ENCODE measurements around the gene SPOUT1.
"Not testable (repeated sequence)": the region's sequence is repeated elsewhere in the genome, so short reads cannot be mapped to it uniquely, and the experiment has no call there.

Gene SPOUT1, protein sequence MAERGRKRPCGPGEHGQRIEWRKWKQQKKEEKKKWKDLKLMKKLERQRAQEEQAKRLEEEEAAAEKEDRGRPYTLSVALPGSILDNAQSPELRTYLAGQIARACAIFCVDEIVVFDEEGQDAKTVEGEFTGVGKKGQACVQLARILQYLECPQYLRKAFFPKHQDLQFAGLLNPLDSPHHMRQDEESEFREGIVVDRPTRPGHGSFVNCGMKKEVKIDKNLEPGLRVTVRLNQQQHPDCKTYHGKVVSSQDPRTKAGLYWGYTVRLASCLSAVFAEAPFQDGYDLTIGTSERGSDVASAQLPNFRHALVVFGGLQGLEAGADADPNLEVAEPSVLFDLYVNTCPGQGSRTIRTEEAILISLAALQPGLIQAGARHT

DNA sequence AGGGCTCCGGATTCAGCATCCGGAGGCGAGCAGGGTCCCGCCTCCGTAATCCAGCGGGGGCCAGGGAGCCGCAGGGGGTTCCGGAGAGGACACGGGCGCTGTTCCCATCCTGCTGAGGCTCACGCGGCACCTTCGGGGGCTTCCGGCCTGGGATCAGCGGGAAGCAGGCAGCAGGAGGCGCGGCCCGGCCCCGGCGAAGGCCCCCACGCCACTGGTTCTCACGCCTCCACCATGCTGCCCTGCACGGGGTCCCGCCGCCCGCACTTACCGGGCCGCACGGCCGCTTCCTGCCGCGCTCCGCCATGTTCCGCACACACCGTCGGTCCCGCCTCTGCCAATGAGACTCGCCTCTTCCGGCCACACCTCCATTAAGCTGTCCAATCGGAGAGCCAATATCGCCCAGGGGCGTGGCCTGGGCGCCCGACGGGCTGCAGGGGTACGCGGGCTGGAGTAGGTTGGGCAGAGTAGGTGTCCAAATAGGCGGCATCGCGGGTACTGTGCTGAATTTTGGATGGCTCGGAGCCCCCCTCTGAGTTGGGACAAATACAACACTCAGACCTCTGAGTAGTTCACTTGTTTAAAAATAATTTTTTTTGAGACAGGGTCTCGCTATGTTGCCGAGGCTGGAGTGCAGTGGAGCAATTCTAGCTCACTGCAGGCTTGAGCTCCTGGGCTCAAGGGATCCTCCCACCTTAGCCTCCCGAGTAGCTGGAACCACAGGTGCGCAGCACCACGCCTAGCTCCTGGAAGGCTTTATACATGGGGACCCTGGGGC, at the start of gene SPOUT1:
Gene SPOUT1 (minus strand): TSS at position 318 of the 775 bp plus-strand sequence. CDS start 14 bp downstream, at position 304.
- peak; percentile 77 to 92 (median 83) for DNase-seq (ENCODE audit: low read depth in 3 of 3, low spot score in 1 of 3)

DNA sequence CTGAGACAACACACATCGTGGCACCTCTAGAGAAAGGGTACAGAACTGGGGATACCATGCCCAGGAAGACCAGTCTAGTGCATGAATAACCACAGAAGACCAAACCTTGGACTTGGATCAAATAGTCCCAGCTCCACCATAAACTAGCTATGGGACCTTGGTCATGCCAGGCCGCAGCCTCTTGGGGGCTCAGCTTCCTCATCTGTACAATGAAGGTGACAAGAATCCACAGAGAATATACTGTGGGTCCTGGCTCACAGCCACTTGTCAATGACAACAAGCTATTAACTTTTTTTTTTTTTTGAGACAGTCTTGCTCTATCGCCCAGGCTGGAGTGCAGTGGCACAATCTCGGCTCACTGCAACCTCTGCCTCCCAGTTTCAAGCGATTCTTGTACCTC, 48.3 kb upstream of the SPOUT1 start:
- no peak for DNase-seq (ENCODE audit: low read depth in 3 of 3, low spot score in 1 of 3)

GRCh38 chr9:128870941-128871265, 41.3 kb upstream of the SPOUT1 start:
- not testable (repeated sequence) for DNase-seq (ENCODE audit: low read depth in 3 of 3, low spot score in 1 of 3)

- no peak for DNase-seq (ENCODE audit: low read depth in 3 of 3, low spot score in 1 of 3)
Measured at GRCh38 chr9:128870128-128870940, 40.7 kb upstream of the SPOUT1 start.

DNA sequence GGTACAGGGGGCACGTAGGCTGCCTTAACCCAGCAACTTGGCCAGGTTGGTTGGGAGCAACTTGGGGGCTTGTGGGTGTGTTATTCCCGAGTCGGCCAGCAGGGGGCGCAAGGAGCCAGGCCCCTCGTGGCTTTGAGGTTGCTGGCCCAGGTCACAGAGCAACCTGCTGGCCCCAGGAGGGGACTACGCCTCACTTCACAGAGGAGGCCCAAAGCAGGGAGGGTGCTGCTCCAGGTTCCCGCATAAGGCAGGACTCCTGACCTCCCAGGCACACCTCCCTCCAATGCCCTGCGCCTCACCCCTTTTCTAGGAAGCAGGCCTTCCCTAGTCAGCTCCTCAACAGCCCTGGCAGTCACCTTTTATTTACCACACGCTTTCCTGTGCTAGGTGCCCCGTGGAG, 34.1 kb upstream of the SPOUT1 start:
- DNase-seq (ENCODE audit: low read depth in 3 of 3, low spot score in 1 of 3) = peak; percentile 64 to 89 (median 74)

DNA sequence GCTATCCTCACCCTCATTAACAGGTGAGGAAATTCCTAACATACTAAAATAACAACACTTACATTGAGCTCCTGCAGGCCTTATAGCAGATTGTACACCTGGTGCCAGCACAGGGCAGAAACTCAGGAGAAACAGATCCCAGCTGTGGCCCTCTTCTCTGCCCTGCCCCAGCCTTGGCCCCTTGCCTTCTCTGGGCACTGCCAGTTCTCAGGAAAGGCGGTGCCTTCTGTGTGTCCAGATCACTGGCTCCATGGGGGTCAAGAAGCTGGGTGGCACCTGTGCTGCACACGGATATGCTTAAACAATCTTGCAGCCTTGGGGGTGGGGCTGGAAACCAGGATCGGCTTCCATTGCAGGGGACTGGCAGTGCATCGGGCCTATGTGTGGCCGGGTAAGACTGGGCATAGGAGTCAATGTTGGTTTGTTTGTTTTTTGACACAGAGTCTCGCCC, 32.8 kb upstream of the SPOUT1 start:
- no peak for DNase-seq (ENCODE audit: low read depth in 3 of 3, low spot score in 1 of 3)

DNA sequence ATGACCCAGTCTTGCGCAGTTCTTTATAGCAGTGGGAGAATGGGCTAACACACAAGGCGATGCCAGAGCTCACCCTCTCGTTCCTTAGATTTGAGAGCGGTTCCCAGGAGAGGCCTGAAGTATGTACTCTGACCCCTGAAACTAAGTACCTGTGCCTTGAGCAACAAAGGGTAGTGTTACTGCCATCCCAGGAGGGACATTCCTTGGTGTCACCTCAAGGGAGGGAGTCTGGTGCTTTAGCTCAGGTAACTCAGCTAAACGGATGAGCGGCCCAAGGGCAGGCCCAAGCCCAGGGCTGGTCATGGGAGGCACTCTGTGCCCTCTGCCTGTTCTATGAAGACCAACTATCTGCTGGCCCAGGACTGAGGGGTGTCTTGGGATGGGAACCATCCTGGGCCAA, 31.9 kb upstream of the SPOUT1 start:
- DNase-seq (ENCODE audit: low read depth in 3 of 3, low spot score in 1 of 3) = no peak

DNA sequence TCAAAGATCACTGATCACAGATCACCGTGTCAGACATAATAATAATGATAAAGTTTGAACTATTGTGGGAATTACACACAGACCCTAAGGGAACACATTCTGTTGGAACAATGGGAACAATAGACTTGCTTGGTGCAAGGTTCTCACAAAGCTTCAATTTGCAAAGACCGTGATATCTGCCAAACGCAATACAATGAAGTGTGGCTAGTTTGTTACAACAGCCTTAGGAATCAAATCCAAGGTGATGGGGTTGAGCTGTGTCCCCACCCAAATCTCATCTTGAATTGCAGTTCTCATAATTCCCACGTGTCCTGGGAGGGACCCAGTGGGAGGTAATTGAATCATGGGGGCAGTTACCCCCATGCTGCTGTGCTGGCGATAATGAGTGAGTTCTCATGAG, 31.3 kb upstream of the SPOUT1 start:
- no peak for DNase-seq (ENCODE audit: low read depth in 3 of 3, low spot score in 1 of 3)

DNA sequence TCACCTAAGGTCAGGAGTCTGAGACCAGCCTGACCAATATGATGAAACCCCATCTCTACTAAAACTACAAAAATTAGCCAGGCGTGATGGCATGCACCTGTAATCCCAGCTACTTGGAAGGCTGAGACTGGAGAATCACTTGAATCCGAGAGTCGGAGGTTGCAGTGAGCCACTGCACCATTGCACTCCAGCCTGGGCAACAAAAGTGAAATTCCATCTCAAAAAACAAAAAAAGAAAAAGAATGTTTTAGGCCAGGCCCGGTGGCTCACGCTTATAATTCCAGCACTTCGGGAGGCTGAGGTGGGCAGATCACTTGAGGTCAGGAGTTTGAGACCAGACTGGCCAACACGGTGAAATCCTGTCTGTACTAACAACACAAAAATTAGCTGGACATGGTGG, 28.9 kb upstream of the SPOUT1 start:
- not testable (repeated sequence) for DNase-seq (ENCODE audit: low read depth in 3 of 3, low spot score in 1 of 3)

GRCh38 chr9:128854454-128854853, 24.9 kb upstream of the SPOUT1 start:
- not testable (repeated sequence) for DNase-seq (ENCODE audit: low read depth in 3 of 3, low spot score in 1 of 3)

DNA sequence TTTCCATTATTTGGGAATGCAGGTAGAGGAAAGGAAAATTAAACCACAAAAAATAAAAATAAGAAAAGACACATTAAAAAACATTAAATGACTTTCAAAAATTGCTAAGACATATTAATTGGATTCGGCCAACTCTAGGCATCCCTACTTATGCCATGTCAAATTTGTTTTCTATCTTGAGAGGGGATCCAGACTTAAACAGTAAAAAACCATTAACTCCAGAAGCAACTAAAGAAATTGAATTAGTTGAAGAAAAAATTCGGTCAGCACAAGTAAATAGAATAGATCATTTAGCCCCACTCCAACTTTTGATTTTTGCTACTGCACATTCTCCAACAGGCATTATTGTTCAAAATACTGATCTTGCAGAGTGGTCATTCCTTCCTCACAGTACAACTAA, 23.1 kb upstream of the SPOUT1 start:
- not testable (repeated sequence) for DNase-seq (ENCODE audit: low read depth in 3 of 3, low spot score in 1 of 3)

DNA sequence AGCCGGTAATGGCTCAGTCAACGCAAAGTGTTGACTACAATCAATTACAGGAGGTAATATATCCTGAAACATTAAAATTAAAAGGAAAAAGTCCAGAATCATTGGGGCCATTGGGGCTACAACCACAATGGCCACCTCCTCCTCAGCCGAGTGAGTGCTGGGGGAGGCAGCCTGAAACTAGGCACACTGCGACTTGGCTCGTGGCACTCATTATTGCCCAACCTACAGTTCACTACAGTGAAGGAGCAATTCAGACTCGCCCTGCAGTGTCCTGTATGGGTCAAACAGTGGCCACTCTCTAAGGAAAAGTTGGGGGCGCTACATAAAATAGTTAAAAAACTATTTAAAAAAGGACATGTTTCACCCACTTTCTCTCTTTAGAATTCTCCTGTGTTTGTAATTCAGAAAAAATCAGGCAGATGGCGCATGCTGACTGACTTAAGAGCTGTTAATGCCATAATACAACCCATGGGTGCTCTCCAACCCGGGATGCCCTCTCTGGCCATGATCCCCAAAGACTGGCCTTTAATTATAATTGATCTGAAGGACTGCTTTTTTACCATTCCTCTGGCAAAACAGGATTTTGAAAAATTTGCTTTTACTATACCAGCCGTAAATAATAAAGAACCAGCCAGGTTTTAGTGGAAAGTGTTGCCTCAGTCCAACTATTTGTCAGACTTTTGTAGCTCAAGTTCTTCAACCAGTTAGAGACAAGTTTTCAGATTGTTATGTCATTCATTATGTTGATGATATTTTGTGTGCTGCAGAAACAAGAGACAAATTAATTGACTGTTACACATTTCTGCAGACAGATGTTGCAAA, 22.4 kb upstream of the SPOUT1 start:
- not testable (repeated sequence) for DNase-seq (ENCODE audit: low read depth in 3 of 3, low spot score in 1 of 3)

DNA sequence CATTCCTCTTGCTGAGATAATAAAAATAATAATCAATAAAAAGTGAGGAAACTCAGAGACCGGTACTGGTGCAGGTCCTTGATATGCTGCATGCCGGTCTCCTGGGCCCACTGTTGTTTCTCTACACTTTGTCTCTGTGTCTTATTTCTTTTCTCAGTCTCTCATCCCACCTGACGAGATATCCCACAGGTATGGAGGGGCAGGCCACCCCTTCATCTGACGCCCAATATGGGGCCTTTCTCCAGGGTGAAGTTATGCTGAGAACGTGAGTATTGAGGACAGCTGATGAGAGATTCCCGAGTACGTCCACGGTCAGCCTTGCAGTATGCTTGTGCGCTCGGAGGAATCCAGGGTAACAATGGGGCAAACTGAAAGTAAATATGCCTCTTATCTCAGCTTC, 21.4 kb upstream of the SPOUT1 start:
- not testable (repeated sequence) for DNase-seq (ENCODE audit: low read depth in 3 of 3, low spot score in 1 of 3)

DNA sequence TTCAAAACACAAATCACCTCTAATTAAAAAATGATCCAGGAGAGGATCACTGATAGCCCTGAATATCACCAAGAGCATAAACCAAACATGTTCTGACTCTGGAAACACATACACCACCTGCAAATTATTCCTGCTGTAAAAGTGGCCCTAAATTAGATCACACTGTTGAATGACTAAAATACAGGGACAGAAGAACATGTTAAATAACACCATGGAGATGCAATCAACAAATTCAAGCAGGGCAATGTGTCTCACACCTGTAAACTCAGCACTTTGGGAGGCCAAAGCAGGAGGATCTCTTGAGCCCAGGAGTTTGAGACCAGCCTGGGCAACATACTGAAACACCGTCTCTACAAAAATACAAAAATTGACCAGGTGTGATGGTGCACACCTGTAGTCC, 18.2 kb upstream of the SPOUT1 start:
- DNase-seq (ENCODE audit: low read depth in 3 of 3, low spot score in 1 of 3) = no peak

DNA sequence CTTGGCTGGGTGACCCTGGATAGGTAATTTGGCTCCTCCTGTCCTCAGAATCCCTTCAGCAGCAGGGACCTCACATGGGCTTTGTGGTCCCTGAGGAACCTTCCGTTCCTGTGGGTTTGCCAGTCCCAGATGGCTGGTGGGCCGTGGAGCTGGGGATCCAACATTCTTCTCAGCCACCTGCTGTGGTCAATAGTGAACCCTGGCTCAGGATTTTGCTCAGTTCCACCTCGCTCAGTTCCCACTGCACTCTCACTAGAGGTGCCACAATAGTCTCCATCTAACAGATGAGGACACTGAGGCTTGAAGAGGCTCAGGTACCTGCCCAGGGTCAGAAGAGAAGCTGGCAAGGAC, 17.1 kb upstream of the SPOUT1 start:
- DNase-seq (ENCODE audit: low read depth in 3 of 3, low spot score in 1 of 3) = no peak

GRCh38 chr9:128845186-128845931, 15.8 kb upstream of the SPOUT1 start:
- DNase-seq (ENCODE audit: low read depth in 3 of 3, low spot score in 1 of 3) = no peak

GRCh38 chr9:128843171-128843570, 13.6 kb upstream of the SPOUT1 start:
- not testable (repeated sequence) for DNase-seq (ENCODE audit: low read depth in 3 of 3, low spot score in 1 of 3)

DNA sequence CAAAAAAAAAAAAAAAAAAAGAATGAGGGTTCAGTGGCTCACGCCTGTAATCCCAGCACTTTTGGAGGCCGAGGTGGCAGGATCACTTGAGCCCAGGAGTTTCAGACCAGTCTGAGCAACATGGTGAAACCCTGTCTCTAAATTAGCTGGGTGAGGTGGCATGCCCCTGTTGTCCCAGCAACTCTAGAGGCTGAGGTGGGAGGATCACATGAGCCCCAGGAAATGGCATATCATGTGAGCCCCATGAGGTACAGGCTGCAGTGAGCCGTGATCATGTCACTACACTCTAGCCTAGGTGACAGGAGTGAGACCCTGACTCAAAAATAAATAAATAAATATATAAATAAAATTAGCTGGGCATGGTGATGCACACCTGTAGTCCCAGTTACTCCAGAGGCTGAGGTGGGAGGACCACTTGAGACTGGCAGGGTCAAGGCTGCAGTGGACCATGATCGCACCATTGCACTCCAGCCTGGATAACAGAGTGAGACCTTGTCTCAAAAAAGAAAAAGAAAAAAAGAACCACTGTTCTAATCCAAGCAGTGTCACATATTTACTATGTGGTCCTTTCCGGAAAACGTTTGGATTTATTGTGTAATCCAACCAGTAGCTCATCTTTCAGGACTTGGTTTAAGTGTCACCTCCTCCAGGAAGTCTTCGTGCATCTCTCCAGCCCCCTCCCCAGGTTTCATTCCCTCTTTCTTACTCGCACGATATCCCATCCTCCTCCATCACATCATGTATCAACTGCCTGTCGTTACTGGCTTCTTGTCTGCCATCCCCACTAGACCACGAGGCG, 12.3 kb upstream of the SPOUT1 start:
- DNase-seq (ENCODE audit: low read depth in 3 of 3, low spot score in 1 of 3) = no peak

DNA sequence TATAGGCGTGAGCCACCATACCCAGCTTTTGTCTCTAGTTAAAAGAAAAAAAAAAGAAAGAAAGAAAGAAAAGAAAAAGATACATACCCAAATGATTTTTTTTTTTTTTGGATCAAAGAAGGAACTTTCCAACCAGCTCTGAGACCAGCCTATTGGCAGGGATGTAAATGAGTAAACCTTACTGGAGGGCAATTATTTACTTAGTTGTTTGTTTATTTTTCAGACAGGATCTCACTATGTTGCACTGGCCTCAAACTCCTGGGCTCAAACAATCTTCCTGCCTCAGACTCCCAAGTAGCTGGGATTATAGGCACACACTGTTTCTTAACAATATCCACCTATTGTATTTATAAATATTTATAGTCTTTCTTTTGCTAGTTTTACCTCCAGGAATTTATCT, 10.9 kb upstream of the SPOUT1 start:
- DNase-seq (ENCODE audit: low read depth in 3 of 3, low spot score in 1 of 3) = no peak

All from stimulated activated CD4-positive, alpha-beta T cell treated with anti-CD3 and anti-CD28 coated beads, TNF-alpha, amount 100 ng/mL, for 1 hour (primary cell).